CD4-positive, alpha-beta T cell (primary cell): ENCODE data around the gene CDH12. TPM values are rescaled to one million over a fixed set of nuclear protein-coding genes. Genes with fewer than 3 reads are reported as not detected.

ENCODE experiments used
- ATAC-seq: fragments of 200-7000 bp; cut with Tn5 transposase; one replicate; pipeline ENCODE4 v1.10.0; 2022; ENCODE audit warnings: mild to moderate bottlenecking; ENCODE audit not compliant: poor library complexity
- CTCF ChIA-PET: fragments of 350-600 bp; sonication (Branson Sonifier 250); formaldehyde crosslinking; loops from one replicate; lab custom pipeline; 2021; ENCODE audit warnings: antibody characterized with exemption, inconsistent platforms; lab: Charles Lee
- POLR2A ChIA-PET: fragments of 350-600 bp; sonication (Branson Sonifier 250); formaldehyde crosslinking; loops from one replicate; lab custom pipeline; 2021; ENCODE audit warnings: antibody characterized with exemption, inconsistent platforms; lab: Charles Lee
- DNase-seq, 14 experiments: peaks; one replicate each; pipeline ENCODE4 v3.0.0-alpha.2; 2013 to 2020; ENCODE audit warnings: mixed read lengths in 2 of 14
- H3K27ac ChIP-seq, 2 donors: one replicate each; pipeline versions ENCODE4 v1.5.1 to v1.7.0; 2013; ENCODE audit warnings: low read length in 2 of 2, low read depth in 1 of 2, mild to moderate bottlenecking in 1 of 2
- H3K27me3 ChIP-seq, 2 experiments: 1 replicate in 1 of 2; 2 replicates in 1 of 2; pipeline versions ENCODE4 v1.6.1 to v1.7.0; 2013; ENCODE audit warnings: low read length in 2 of 2, control low read depth in 1 of 2, mild to moderate bottlenecking in 1 of 2, moderate library complexity in 1 of 2; ENCODE audit not compliant: insufficient read depth in 2 of 2, control insufficient read depth in 1 of 2
- H3K36me3 ChIP-seq: one replicate; pipeline ENCODE4 v1.6.1; 2013; ENCODE audit warnings: low read length, control low read depth; ENCODE audit not compliant: insufficient read depth
- H3K4me1 ChIP-seq: one replicate; pipeline ENCODE4 v1.6.1; 2013; ENCODE audit warnings: low read length, control low read depth; ENCODE audit not compliant: insufficient read depth
- H3K4me3 ChIP-seq: one replicate; pipeline ENCODE4 v1.5.1; 2013; ENCODE audit warnings: mild to moderate bottlenecking, low read length, moderate library complexity
- H3K9me3 ChIP-seq, 2 experiments: 1 replicate in 1 of 2; 2 replicates in 1 of 2; pipeline versions ENCODE4 v1.6.1 to v1.7.0; 2013; ENCODE audit warnings: low read length in 2 of 2, mild to moderate bottlenecking in 2 of 2, control low read depth in 1 of 2, moderate library complexity in 1 of 2; ENCODE audit not compliant: control insufficient read depth in 1 of 2, insufficient read depth in 1 of 2
- H3K27ac Mint-ChIP-seq: one replicate; pipeline ENCODE4 v1.8.0; 2020; ENCODE audit warnings: mixed read lengths
- H3K27me3 Mint-ChIP-seq: one replicate; pipeline ENCODE4 v1.8.0; 2021; ENCODE audit warnings: mixed read lengths
- H3K36me3 Mint-ChIP-seq: one replicate; pipeline ENCODE4 v1.8.0; 2021; ENCODE audit warnings: low read depth, mixed read lengths
- H3K4me1 Mint-ChIP-seq: one replicate; pipeline ENCODE4 v1.8.0; 2021; ENCODE audit warnings: low read depth, mixed read lengths
- H3K4me3 Mint-ChIP-seq: one replicate; pipeline ENCODE4 v1.8.0; 2020; ENCODE audit warnings: mild to moderate bottlenecking, mixed read lengths
- H3K9me3 Mint-ChIP-seq: one replicate; pipeline ENCODE4 v1.8.0; 2020; ENCODE audit warnings: mixed read lengths
- CTCF ChIP-seq: fragments of 200-600 bp; IDR thresholded peaks from one replicate; pipeline ENCODE4 v1.8.0; 2022; ENCODE audit warnings: antibody characterized with exemption, mild to moderate bottlenecking
- intact Hi-C, 2 experiments: fragments of 100-400 bp; cut with DNase I in 1 of 2; cut with micrococcal nuclease in 1 of 2; formaldehyde crosslinking; loops; one replicate each; pipeline versions ENCODE4 v1.15.1 to v1.9.0; 2023 to 2025; cut with DNase I, micrococcal nuclease
- total RNA-seq, 174 experiments: library from RNA in 2 of 174; stranded (reverse) in 2 of 174; gene quantifications; one replicate each; pipeline ENCODE4 v1.2.3 and lab custom pipeline; 2021 to 2026

CDH12 gene
- total RNA-seq, 2 experiments from 2014 or later = not detected

GRCh38 chr5:22465616-22466015 lies 387.5 kb downstream of the CDH12 start:
- no peaks in the 10 kb centered on the region for H3K36me3 ChIP-seq
- ChIA-PET POLR2A (no interaction called here), CTCF (no interaction called here)
- no peak for TF ChIP-seq CTCF
- H3K9me3 ChIP-seq = peaks cover 7 to 9% of the 10 kb centered on the region in 2 experiments
- peaks cover 17% of the 10 kb centered on the region for H3K9me3 Mint-ChIP-seq
- H3K27me3 Mint-ChIP-seq = no peaks in the 10 kb centered on the region
- no peak overlapping the region for H3K27ac ChIP-seq
- no peaks in the 10 kb centered on the region for H3K27me3 ChIP-seq
- intact Hi-C loops = no loop called here
- H3K4me1 Mint-ChIP-seq = no peaks in the 10 kb centered on the region
- H3K27ac Mint-ChIP-seq = no peak overlapping the region
- no peak overlapping the region for H3K4me3 Mint-ChIP-seq
- no peaks in the 10 kb centered on the region for H3K4me1 ChIP-seq
- no peaks in the 10 kb centered on the region for H3K36me3 Mint-ChIP-seq
- H3K4me3 ChIP-seq = no peak overlapping the region
- DNase-seq (no peak), ATAC-seq (no peak)

- H3K4me1 Mint-ChIP-seq = no peaks in the 10 kb centered on the region
- Histone ChIP-seq H3K36me3 (no peaks in the 10 kb centered on the region), H3K27me3 (no peaks in the 10 kb centered on the region), H3K4me1 (no peaks in the 10 kb centered on the region), H3K9me3 (peaks cover 7 to 9% of the 10 kb centered on the region in 2 experiments), H3K4me3 (no peak overlapping the region), H3K27ac (no peak overlapping the region)
- H3K27me3 Mint-ChIP-seq = no peaks in the 10 kb centered on the region
- intact Hi-C loops = no loop called here
- H3K36me3 Mint-ChIP-seq = no peaks in the 10 kb centered on the region
- no peak for TF ChIP-seq CTCF
- ATAC-seq (no peak), DNase-seq (no peak)
- H3K27ac Mint-ChIP-seq = no peak overlapping the region
- CTCF ChIA-PET = no interaction called here
- no peak overlapping the region for H3K4me3 Mint-ChIP-seq
- POLR2A ChIA-PET = no interaction called here
- H3K9me3 Mint-ChIP-seq = peaks cover 17% of the 10 kb centered on the region
Observed at GRCh38 chr5:22465177-22465576, 388.0 kb downstream of the CDH12 start.

GRCh38 chr5:22460189-22460588 lies 393.0 kb downstream of the CDH12 start:
- no peak for ATAC-seq
- Histone ChIP-seq H3K27me3 (no peaks in the 10 kb centered on the region), H3K4me3 (no peak overlapping the region), H3K9me3 (peaks cover 0 to 5% of the 10 kb centered on the region in 2 experiments), H3K36me3 (no peaks in the 10 kb centered on the region), H3K27ac (no peak overlapping the region), H3K4me1 (no peaks in the 10 kb centered on the region)
- Mint-ChIP-seq H3K27me3 (no peaks in the 10 kb centered on the region), H3K27ac (no peak overlapping the region), H3K4me1 (no peaks in the 10 kb centered on the region), H3K36me3 (no peaks in the 10 kb centered on the region), H3K4me3 (no peak overlapping the region), H3K9me3 (peaks cover 2% of the 10 kb centered on the region)
- ChIA-PET POLR2A (no interaction called here), CTCF (no interaction called here)
- no peak for TF ChIP-seq CTCF
- intact Hi-C loops = no loop called here
- no peak for DNase-seq
